BLaER1 (cell line): ENCODE results near the gene OSBP2.

Source experiments
- H3K27ac ChIP-seq: shearing (Covaris generic); formaldehyde crosslinking; 2 replicates; pipeline ENCODE4 v1.8.1; 2022
- H3K27me3 ChIP-seq: shearing (Covaris generic); formaldehyde crosslinking; 2 replicates; pipeline ENCODE4 v1.8.1; 2022
- H3K36me3 ChIP-seq: shearing (Covaris generic); formaldehyde crosslinking; 2 replicates; pipeline ENCODE4 v1.8.1; 2022
- H3K4me1 ChIP-seq: shearing (Covaris generic); formaldehyde crosslinking; 2 replicates; pipeline ENCODE4 v1.8.1; 2022
- H3K4me2 ChIP-seq: shearing (Covaris generic); formaldehyde crosslinking; 2 replicates; pipeline ENCODE4 v1.8.1; 2022
- H3K4me3 ChIP-seq: shearing (Covaris generic); formaldehyde crosslinking; 2 replicates; pipeline ENCODE4 v1.8.1; 2022
- H3K9ac ChIP-seq: shearing (Covaris generic); formaldehyde crosslinking; 2 replicates; pipeline ENCODE4 v1.8.1; 2022
- H3K9me3 ChIP-seq: shearing (Covaris generic); formaldehyde crosslinking; 2 replicates; pipeline ENCODE4 v1.8.1; 2022
- H4K20me1 ChIP-seq: shearing (Covaris generic); formaldehyde crosslinking; 2 replicates; pipeline ENCODE4 v1.8.1; 2022
- Cebpa-rat ChIP-seq: shearing (Covaris generic); IDR thresholded peaks from 2 replicates; pipeline ENCODE4 v1.8.1; 2022

OSBP2 gene

DNA sequence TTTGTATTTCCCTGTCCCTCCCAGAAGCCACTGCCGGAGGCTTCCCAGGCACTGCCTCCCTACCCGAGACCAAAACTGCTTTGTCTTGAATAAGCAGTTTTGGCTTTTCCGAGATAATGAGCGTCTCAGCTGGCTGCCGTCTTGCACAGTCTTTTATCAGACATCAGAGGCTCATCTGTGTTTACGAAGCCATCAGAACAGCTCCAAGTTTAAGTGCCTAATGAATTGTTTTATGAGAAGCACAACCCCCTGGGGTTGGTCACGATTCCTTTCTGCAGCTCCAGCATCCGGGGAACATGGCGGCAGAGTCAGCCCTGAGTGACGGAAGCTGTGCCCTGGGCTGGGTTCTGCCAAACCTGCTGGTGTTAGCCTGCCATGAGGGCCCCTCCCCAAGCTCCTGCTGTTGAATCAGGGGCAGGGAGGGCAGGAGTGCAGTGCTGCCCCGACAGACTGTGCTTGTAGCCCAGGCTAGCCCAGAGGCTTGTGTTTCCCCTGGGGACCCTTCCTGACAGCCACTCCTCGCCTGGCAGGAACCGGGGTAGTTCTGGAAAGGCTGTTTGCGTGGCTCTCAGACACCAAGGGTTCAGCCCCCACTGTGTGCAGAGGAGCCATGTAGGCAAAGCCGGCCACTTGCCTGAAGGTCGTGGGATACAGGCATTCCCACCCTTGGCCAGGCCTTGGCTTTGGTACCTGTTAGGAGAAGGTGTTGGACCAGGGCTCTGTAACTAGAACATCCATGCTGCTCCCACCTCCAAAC is 177.8 kb downstream of the OSBP2 start:
- no peak for TF ChIP-seq Cebpa-rat
- Histone ChIP-seq H3K27me3 (no peaks in the 10 kb centered on the region), H3K4me2 (no peak overlapping the region), H3K9me3 (no peaks in the 10 kb centered on the region), H3K4me1 (peaks cover 49% of the 10 kb centered on the region), H3K36me3 (no peaks in the 10 kb centered on the region), H3K27ac (no peak overlapping the region), H3K9ac (no peak overlapping the region), H3K4me3 (no peak overlapping the region), H4K20me1 (no peaks in the 10 kb centered on the region)

DNA sequence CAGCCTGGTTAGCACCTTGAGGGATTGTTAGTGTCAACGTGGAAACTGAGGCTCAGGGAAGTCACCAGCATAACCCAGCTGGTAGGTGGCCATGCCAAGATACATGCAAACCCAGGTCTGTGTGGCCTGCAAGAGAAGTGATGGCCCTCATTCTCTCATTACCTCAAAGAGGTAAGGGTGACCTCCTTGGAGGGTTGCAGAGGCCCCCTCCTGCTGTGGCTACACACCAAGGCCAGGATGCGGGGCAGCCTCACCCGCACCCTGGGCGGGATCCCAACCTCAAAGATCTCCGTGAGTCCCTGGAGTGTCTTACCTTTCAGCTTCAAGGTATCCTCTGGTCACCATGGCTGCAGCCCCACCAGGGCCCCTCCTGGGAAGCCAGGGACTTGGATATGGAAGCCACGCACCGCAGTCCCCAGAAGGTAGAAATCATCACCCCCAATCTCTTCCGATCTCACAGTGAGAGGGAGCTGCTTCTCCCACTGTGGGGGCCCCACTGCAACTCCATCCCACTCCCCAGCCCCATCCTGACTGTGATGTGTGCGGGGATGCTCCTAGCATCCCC is 178.5 kb downstream of the OSBP2 start:
- peaks cover 49% of the 10 kb centered on the region for H3K4me1 ChIP-seq
- H4K20me1 ChIP-seq = no peaks in the 10 kb centered on the region
- H3K36me3 ChIP-seq = no peaks in the 10 kb centered on the region
- H3K4me2 ChIP-seq = no peak overlapping the region
- TF ChIP-seq Cebpa-rat = no peak
- H3K9ac ChIP-seq = no peak overlapping the region
- H3K27me3 ChIP-seq = no peaks in the 10 kb centered on the region
- H3K27ac ChIP-seq = no peak overlapping the region
- no peak overlapping the region for H3K4me3 ChIP-seq
- no peaks in the 10 kb centered on the region for H3K9me3 ChIP-seq

DNA sequence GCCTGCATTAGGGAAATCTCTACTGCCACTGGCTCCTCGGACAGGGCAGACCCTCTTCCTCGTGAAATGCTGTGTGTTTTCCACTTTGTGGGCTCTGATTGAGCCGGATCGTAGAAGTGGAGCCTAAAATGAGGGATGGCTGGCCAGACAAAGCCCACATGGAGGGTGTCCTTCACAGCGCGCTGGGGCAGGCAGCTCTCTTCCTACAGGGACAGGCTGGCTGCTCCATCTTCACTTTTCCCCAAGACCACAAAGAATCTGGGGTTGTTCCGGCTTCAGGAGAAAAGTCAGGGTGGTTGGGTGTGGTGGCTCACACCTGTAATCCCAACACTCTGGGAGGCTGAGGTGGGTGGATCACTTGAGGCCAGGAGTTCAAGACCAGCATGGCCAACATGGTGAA is 179.0 kb downstream of the OSBP2 start:
- Histone ChIP-seq H3K4me1 (peaks cover 49% of the 10 kb centered on the region), H3K4me3 (no peak overlapping the region), H3K36me3 (no peaks in the 10 kb centered on the region), H3K27me3 (no peaks in the 10 kb centered on the region), H3K9me3 (no peaks in the 10 kb centered on the region), H3K27ac (no peak overlapping the region), H3K9ac (no peak overlapping the region), H4K20me1 (no peaks in the 10 kb centered on the region), H3K4me2 (no peak overlapping the region)
- no peak for TF ChIP-seq Cebpa-rat

DNA sequence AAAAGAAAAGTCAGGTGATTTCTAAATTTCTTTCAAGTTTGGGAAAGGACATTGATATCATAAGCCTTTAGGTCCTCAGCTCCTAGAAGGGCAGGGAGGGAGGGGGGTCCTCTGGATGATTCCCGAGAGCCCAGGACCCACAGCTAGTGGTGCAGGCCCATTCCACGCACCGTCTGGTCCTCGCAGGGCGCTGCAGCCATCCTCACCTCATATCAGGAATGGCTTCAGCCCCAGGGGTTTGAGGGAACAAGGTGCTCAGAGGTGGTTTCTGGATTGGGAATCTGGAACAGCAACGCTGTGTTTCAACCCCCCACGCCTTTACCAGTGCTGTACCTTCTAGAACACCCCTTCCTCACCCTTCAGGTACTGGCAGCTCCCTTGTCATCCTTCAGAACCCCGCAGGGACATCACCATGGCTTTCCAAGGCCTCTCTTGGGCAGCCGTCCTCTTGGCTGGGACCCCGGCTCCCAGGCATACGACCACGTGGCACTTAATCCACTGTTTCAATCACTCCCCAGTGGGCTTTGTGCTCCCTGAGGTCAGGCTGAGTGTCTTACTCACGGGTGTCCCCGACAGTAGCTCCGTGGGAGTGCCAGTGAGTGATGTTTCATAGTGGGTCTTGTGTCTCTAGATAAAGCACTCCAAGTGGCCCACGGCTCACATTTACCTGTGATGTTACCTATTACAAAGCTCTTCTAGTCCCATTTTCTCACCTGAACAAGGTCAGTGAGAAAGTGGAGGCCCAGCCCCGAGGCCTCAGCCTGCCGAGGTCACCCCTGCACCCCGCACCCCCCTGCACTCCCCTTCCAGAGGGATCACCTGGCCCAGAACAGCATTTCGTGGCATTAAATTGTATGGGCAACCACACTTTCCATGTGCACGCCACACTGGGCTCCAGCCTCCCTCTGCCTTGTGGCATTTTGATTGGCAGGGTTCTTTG is 180.0 kb downstream of the OSBP2 start:
- no peaks in the 10 kb centered on the region for H3K36me3 ChIP-seq
- no peaks in the 10 kb centered on the region for H3K9me3 ChIP-seq
- peaks cover 49% of the 10 kb centered on the region for H3K4me1 ChIP-seq
- no peak overlapping the region for H3K4me3 ChIP-seq
- H3K27me3 ChIP-seq = no peaks in the 10 kb centered on the region
- no peak for TF ChIP-seq Cebpa-rat
- H3K9ac ChIP-seq = no peak overlapping the region
- H3K4me2 ChIP-seq = no peak overlapping the region
- H3K27ac ChIP-seq = no peak overlapping the region
- no peaks in the 10 kb centered on the region for H4K20me1 ChIP-seq

DNA sequence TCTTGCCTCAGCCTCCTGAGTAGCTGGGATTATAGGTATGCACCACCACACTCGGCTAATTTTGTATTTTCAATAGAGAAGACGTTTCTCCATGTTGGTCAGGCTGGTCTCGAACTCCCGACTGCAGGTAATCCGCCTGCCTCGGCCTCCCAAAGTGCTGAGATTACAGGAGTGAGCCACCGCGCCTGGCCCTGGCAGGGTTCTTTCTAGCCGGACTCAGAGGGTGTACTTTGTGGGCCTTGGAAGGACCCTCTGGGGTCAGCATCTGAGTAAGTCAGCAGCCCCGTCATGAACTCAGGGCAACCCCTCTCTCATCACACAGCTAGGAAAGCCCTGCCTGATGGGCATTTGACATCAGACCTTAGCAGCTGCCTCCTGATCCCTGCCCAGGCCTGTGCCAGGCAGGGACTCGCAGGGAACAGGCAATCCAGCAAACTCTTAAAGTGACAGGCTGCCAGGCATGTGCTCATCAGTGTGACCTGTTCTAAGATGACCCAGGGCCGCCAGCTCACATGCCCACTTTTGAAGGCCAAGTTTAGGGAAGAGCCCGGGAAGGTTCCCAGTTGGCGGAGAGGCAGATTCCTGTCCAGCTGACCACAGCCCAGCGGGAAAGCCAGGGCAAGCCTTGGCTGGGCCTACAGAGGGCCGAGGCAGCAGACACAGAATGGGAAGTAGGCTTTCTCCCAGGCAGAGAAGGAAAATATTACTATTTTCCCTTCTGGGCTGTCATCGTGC is 181.0 kb downstream of the OSBP2 start:
- peaks cover 52% of the 10 kb centered on the region for H3K4me1 ChIP-seq
- no peaks in the 10 kb centered on the region for H4K20me1 ChIP-seq
- H3K9me3 ChIP-seq = no peaks in the 10 kb centered on the region
- H3K27ac ChIP-seq = peak overlapping the region; percentile 35
- no peak overlapping the region for H3K9ac ChIP-seq
- H3K27me3 ChIP-seq = no peaks in the 10 kb centered on the region
- H3K36me3 ChIP-seq = no peaks in the 10 kb centered on the region
- H3K4me2 ChIP-seq = peak overlapping the region; percentile 92
- TF ChIP-seq Cebpa-rat = no peak
- no peak overlapping the region for H3K4me3 ChIP-seq

DNA sequence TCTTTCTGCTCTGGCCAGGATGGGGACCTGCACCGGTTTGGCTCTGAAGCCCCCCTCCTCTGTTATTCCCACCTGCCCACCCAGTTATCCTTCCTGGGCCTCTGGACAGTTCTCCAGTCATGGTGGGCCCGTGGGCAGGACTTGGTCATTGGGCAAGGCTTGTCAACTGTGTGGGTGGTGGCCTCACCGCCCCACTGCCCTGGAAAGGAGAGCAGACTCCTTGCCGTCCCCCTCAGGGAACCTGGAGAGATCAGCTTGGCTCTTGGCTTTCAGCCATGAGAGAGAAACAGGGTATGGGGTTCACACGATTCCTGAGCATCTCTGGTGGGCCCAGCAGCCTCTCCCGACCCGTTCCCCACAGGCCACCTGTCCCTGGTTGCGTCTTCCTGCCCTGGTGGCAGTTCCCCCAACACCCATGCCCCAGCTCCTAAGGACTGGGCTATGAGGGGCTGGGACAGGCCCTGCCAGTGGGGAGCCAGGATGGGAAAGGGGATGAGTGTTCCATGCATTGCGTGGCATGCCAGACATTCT is 181.6 kb downstream of the OSBP2 start:
- Histone ChIP-seq H3K27me3 (no peaks in the 10 kb centered on the region), H3K9ac (no peak overlapping the region), H3K9me3 (no peaks in the 10 kb centered on the region), H3K4me1 (peaks cover 58% of the 10 kb centered on the region), H4K20me1 (no peaks in the 10 kb centered on the region), H3K4me3 (no peak overlapping the region), H3K27ac (peak overlapping the region; percentile 35), H3K36me3 (no peaks in the 10 kb centered on the region), H3K4me2 (peak overlapping the region; percentile 92)
- TF ChIP-seq Cebpa-rat = no peak

DNA sequence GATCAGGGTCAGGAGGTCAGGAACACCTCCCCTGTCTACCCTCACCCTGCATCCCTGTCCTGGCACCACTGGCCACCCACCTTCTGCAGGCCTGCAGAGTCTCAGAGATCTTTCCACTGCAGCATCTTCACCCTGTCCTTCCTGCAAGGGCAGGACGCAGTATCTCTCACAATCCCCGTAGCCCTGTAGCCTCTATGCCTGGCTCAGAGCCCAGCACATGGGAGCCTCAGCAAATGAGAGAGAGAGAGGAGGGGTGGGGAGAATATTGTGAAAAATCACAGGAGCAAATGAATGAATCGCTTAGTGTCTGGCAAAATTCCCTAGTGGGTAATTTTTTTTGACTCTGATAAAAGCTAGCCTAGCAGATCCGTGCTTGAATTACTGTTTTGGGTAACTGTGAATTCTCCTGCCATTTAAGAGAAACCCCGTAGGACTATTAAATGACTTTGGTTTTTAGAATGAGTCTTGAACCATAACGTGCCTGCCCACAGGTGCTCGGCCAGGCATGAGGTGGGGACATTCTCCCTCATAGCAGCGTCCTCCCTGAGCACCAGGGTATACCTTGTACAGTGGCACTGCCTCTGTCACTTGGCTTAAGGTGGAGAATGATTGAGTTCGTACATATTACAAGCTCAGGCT is 182.4 kb downstream of the OSBP2 start:
- Histone ChIP-seq H3K36me3 (no peaks in the 10 kb centered on the region), H4K20me1 (no peaks in the 10 kb centered on the region), H3K9ac (no peak overlapping the region), H3K27ac (peak overlapping the region; percentile 89), H3K4me2 (peak overlapping the region; percentile 92), H3K9me3 (no peaks in the 10 kb centered on the region), H3K4me1 (peaks cover 65% of the 10 kb centered on the region), H3K4me3 (no peak overlapping the region), H3K27me3 (no peaks in the 10 kb centered on the region)
- TF ChIP-seq Cebpa-rat = no peak

DNA sequence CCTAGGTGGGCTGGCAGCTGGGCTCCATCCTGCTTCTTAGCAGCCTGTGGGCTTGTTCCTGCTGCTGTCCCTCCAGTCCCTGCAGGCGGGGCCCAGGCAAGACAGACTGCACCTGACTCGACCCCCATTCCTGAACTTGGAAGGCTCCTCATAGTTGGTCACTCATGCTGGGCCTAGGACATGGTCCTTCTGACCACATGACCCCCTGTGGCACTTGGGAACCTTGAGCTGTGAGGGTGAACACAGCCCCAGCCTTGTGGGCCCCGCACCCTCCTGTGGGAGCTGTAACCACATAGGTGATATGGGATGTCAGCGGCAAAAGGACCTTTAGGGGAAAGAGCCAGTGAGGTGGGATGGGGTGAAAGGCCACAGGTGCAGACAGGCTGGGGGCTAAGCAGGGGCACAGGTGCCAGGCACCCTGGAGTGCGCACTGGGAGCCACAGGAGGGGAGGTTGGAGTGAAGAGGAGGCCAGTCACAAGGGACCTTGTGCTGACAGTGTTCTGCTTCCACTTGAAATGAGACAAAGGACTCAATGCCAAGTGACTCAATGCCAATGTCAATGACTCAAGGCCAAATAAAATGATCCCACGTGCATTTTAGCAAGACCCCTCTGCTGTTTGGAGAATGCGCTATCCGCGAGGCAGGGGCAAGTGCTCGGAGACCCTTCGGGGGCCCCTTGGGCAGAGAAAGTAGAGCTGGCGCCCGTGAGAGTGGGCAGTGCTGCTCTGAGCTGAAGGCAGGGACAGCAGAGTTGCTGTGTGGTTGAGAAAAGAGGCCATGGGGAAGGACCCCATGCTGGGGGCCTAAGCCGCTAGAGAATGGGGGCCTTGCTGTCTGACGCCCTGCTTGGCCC is 183.2 kb downstream of the OSBP2 start:
- no peak for TF ChIP-seq Cebpa-rat
- Histone ChIP-seq H3K9ac (no peak overlapping the region), H3K27ac (peak overlapping the region; percentile 89)

More for the DNA sequence above, 183.2 kb downstream of the OSBP2 start:
- peaks cover 71% of the 10 kb centered on the region for H3K4me1 ChIP-seq
- no peak overlapping the region for H3K4me3 ChIP-seq
- H3K27me3 ChIP-seq = no peaks in the 10 kb centered on the region
- H4K20me1 ChIP-seq = no peaks in the 10 kb centered on the region
- H3K36me3 ChIP-seq = no peaks in the 10 kb centered on the region
- H3K9me3 ChIP-seq = no peaks in the 10 kb centered on the region
- H3K4me2 ChIP-seq = peak overlapping the region; percentile 92
